Amygdala (tissue), 56 donors: ENCODE measurements around the gene SNRNP35.
"Not testable (repeated sequence)": the region's sequence is repeated elsewhere in the genome, so short reads cannot be mapped to it uniquely, and the experiment has no call there.

ENCODE experiments used
- DNase-seq, 56 donors: peaks; one replicate each; lab custom pipeline; 2025; lab: John Stamatoyannopoulos, UW

Gene SNRNP35

GRCh38 chr12:123457980-123458779 is at the start of gene SNRNP35:
TSS of gene SNRNP35 (plus strand) at chr12:123458139. CDS start at chr12:123465541, 7,402 bp downstream.
- peak in 53 of 56 donors; percentile 9 to 94 (median 74) for DNase-seq

GRCh38 chr12:123408619-123409018 is 49.3 kb upstream of the SNRNP35 start:
- not testable (repeated sequence) for DNase-seq

GRCh38 chr12:123409284-123410040 is 48.5 kb upstream of the SNRNP35 start:
- not testable (repeated sequence) for DNase-seq

- DNase-seq: no peak
Observed at GRCh38 chr12:123410041-123410412, 47.9 kb upstream of the SNRNP35 start.

- no peak for DNase-seq
Observed at GRCh38 chr12:123421314-123421713, 36.6 kb upstream of the SNRNP35 start.

GRCh38 chr12:123427036-123427769 is 30.7 kb upstream of the SNRNP35 start:
- no peak for DNase-seq

GRCh38 chr12:123428591-123428990 is 29.3 kb upstream of the SNRNP35 start:
- DNase-seq: no peak

- DNase-seq: not testable (repeated sequence)
Observed at GRCh38 chr12:123429101-123429500, 28.8 kb upstream of the SNRNP35 start.

- peak in 2 of 56 donors; percentile 3 to 5 for DNase-seq
Observed at GRCh38 chr12:123431951-123432817, 25.8 kb upstream of the SNRNP35 start.

GRCh38 chr12:123433615-123434014 is 24.3 kb upstream of the SNRNP35 start:
- no peak for DNase-seq

GRCh38 chr12:123435636-123436016 is 22.3 kb upstream of the SNRNP35 start:
- no peak for DNase-seq

- peak in 53 of 56 donors; percentile 17 to 86 (median 63) for DNase-seq
Observed at GRCh38 chr12:123436017-123436964, 21.6 kb upstream of the SNRNP35 start, which contains the start of gene RILPL2. TSS of gene RILPL2 (minus strand) at chr12:123436684. CDS start at chr12:123436420, 264 bp downstream.

GRCh38 chr12:123441523-123442164 is 16.3 kb upstream of the SNRNP35 start:
- no peak for DNase-seq

- DNase-seq: no peak
Observed at GRCh38 chr12:123442774-123443173, 15.2 kb upstream of the SNRNP35 start.

GRCh38 chr12:123444092-123445026 is 13.6 kb upstream of the SNRNP35 start:
- DNase-seq: no peak

GRCh38 chr12:123445388-123446332 is 12.3 kb upstream of the SNRNP35 start:
- no peak for DNase-seq
